Effector memory CD4-positive, alpha-beta T cell (primary cell): Measurements from ENCODE around the gene BARX2.
"Not testable (repeated sequence)": the region's sequence is repeated elsewhere in the genome, so short reads cannot be mapped to it uniquely, and the experiment has no call there.

ENCODE experiments used
- DNase-seq, 3 donors: peaks; one replicate each; pipeline ENCODE4 v3.0.0-alpha.2; 2020
- H3K27ac ChIP-seq: 2 replicates; pipeline ENCODE4 v1.7.0; 2013; ENCODE audit warnings: mild to moderate bottlenecking, low read length, moderate library complexity; ENCODE audit not compliant: insufficient read depth, poor library complexity, severe bottlenecking
- H3K27me3 ChIP-seq: replicated peaks from 2 replicates; pipeline ENCODE4 v1.7.0; 2013; ENCODE audit warnings: mild to moderate bottlenecking, low read length; ENCODE audit not compliant: insufficient read depth, control insufficient read depth, poor library complexity, severe bottlenecking
- H3K36me3 ChIP-seq: 2 replicates; pipeline ENCODE4 v1.7.0; 2013; ENCODE audit warnings: mild to moderate bottlenecking, low read length, moderate library complexity; ENCODE audit not compliant: control insufficient read depth, insufficient read depth
- H3K4me1 ChIP-seq: 2 replicates; pipeline ENCODE4 v1.7.0; 2013; ENCODE audit warnings: low read length, mild to moderate bottlenecking; ENCODE audit not compliant: control insufficient read depth, insufficient read depth, poor library complexity, severe bottlenecking
- H3K4me3 ChIP-seq: 2 replicates; pipeline ENCODE4 v1.7.0; 2013; ENCODE audit warnings: low read length, low read depth, mild to moderate bottlenecking; ENCODE audit not compliant: insufficient read depth, poor library complexity, severe bottlenecking
- H3K9me3 ChIP-seq: 2 replicates; pipeline ENCODE4 v1.7.0; 2013; ENCODE audit warnings: mild to moderate bottlenecking, low read length, moderate library complexity; ENCODE audit not compliant: control insufficient read depth
- total RNA-seq, 3 donors: gene quantifications; one replicate each; lab custom pipeline; 2026; lab: John Stamatoyannopoulos, UW

BARX2 gene
- 0 reads per million in 3 donors for total RNA-seq

GRCh38 chr11:129375751-129376657 is at the start of gene BARX2:
BARX2 (plus strand) TSS chr11:129375848; CDS start chr11:129376036, 188 bp downstream.
- Histone ChIP-seq H3K4me3 (peak within 1 kb of the TSS; percentile 5), H3K27me3 (peaks cover 9% of the 10 kb centered on the region), H3K36me3 (no peaks in the 10 kb centered on the region), H3K9me3 (no peaks in the 10 kb centered on the region), H3K27ac (no peak within 1 kb of the TSS), H3K4me1 (peaks cover 13% of the 10 kb centered on the region)
- DNase-seq = no peak

- Histone ChIP-seq H3K4me3 (no peak overlapping the region), H3K36me3 (no peaks in the 10 kb centered on the region), H3K4me1 (no peaks in the 10 kb centered on the region), H3K27me3 (no peaks in the 10 kb centered on the region), H3K27ac (no peak overlapping the region), H3K9me3 (no peaks in the 10 kb centered on the region)
- no peak for DNase-seq
Measured at GRCh38 chr11:129326921-129327320, 48.7 kb upstream of the BARX2 start.

GRCh38 chr11:129327708-129328107 is 47.9 kb upstream of the BARX2 start:
- H3K27ac ChIP-seq, H3K4me1 ChIP-seq, H3K4me3 ChIP-seq, H3K36me3 ChIP-seq, H3K27me3 ChIP-seq, H3K9me3 ChIP-seq, DNase-seq: not testable (repeated sequence)

GRCh38 chr11:129328756-129329155 is 46.9 kb upstream of the BARX2 start:
- Histone ChIP-seq H3K9me3 (no peaks in the 10 kb centered on the region), H3K27me3 (no peaks in the 10 kb centered on the region), H3K36me3 (no peaks in the 10 kb centered on the region), H3K4me3 (no peak overlapping the region), H3K27ac (no peak overlapping the region), H3K4me1 (no peaks in the 10 kb centered on the region)
- DNase-seq = no peak

- no peak overlapping the region for H3K4me3 ChIP-seq
- DNase-seq = no peak
- no peaks in the 10 kb centered on the region for H3K4me1 ChIP-seq
- H3K27me3 ChIP-seq = no peaks in the 10 kb centered on the region
- H3K36me3 ChIP-seq = no peaks in the 10 kb centered on the region
- H3K9me3 ChIP-seq = no peaks in the 10 kb centered on the region
- H3K27ac ChIP-seq = no peak overlapping the region
Measured at GRCh38 chr11:129331217-129331616, 44.4 kb upstream of the BARX2 start.

- H3K36me3 ChIP-seq = no peaks in the 10 kb centered on the region
- no peak overlapping the region for H3K4me3 ChIP-seq
- H3K9me3 ChIP-seq = no peaks in the 10 kb centered on the region
- DNase-seq = peak in 2 of 3 donors; percentile 4 to 22
- no peaks in the 10 kb centered on the region for H3K27me3 ChIP-seq
- H3K27ac ChIP-seq = no peak overlapping the region
- H3K4me1 ChIP-seq = no peaks in the 10 kb centered on the region
Measured at GRCh38 chr11:129331871-129332274, 43.8 kb upstream of the BARX2 start.

- no peak for DNase-seq
- no peaks in the 10 kb centered on the region for H3K4me1 ChIP-seq
- H3K36me3 ChIP-seq = no peaks in the 10 kb centered on the region
- no peak overlapping the region for H3K4me3 ChIP-seq
- no peaks in the 10 kb centered on the region for H3K27me3 ChIP-seq
- no peak overlapping the region for H3K27ac ChIP-seq
- H3K9me3 ChIP-seq = no peaks in the 10 kb centered on the region
Measured at GRCh38 chr11:129333873-129334272, 41.8 kb upstream of the BARX2 start.

GRCh38 chr11:129344301-129344940 is 31.2 kb upstream of the BARX2 start:
- H3K9me3 ChIP-seq, H3K36me3 ChIP-seq, H3K27me3 ChIP-seq, H3K4me3 ChIP-seq, H3K27ac ChIP-seq, H3K4me1 ChIP-seq, DNase-seq: not testable (repeated sequence)

- DNase-seq = no peak
- no peaks in the 10 kb centered on the region for H3K4me1 ChIP-seq
Measured at GRCh38 chr11:129346916-129347315, 28.7 kb upstream of the BARX2 start.

GRCh38 chr11:129348813-129349212 is 26.8 kb upstream of the BARX2 start:
- H3K27me3 ChIP-seq = no peaks in the 10 kb centered on the region
- no peaks in the 10 kb centered on the region for H3K9me3 ChIP-seq
- no peaks in the 10 kb centered on the region for H3K36me3 ChIP-seq
- DNase-seq = no peak
- H3K4me1 ChIP-seq = no peaks in the 10 kb centered on the region
- no peak overlapping the region for H3K27ac ChIP-seq
- no peak overlapping the region for H3K4me3 ChIP-seq

More at GRCh38 chr11:129346916-129347315, 28.7 kb upstream of the BARX2 start:
- no peak overlapping the region for H3K27ac ChIP-seq
- no peaks in the 10 kb centered on the region for H3K27me3 ChIP-seq
- no peak overlapping the region for H3K4me3 ChIP-seq
- no peaks in the 10 kb centered on the region for H3K36me3 ChIP-seq
- H3K9me3 ChIP-seq = no peaks in the 10 kb centered on the region
